HepG2 (cell line): ENCODE measurements around the gene CLIC3. TPM values are rescaled to one million over a fixed set of nuclear protein-coding genes. Genes with fewer than 3 reads are reported as not detected.

ENCODE experiments used
- BATF2 ChIP-seq: sonication (generic); formaldehyde crosslinking; IDR thresholded peaks from 2 replicates; pipeline ENCODE4 v1.8.0; 2022; ENCODE audit warnings: mild to moderate bottlenecking, missing genetic modification reagents, moderate library complexity
- CREBL2 ChIP-seq: sonication (generic); formaldehyde crosslinking; IDR thresholded peaks from 2 replicates; pipeline ENCODE4 v1.8.1; 2023; ENCODE audit warnings: missing genetic modification reagents, mild to moderate bottlenecking, borderline replicate concordance
- CREM ChIP-seq, 2 experiments: sonication (generic) in 1 of 2; formaldehyde crosslinking in 1 of 2; IDR thresholded peaks; 2 replicates each; pipeline versions ENCODE4 v1.4.0 to v1.6.1; 2016 to 2020; ENCODE audit warnings: antibody characterized with exemption in 1 of 2, mild to moderate bottlenecking in 1 of 2, missing genetic modification reagents in 1 of 2
- DR1 ChIP-seq: sonication (generic); formaldehyde crosslinking; IDR thresholded peaks from 2 replicates; pipeline ENCODE4 v1.8.0; 2021; ENCODE audit warnings: mild to moderate bottlenecking, missing genetic modification reagents, inconsistent platforms
- EED ChIP-seq: sonication (generic); formaldehyde crosslinking; IDR thresholded peaks from 2 replicates; pipeline ENCODE4 v1.5.0; 2020; ENCODE audit warnings: mild to moderate bottlenecking, missing genetic modification reagents
- FOSL2 ChIP-seq: sonication (generic); formaldehyde crosslinking; IDR thresholded peaks from 2 replicates; pipeline ENCODE4 v1.4.0; 2020; ENCODE audit warnings: missing genetic modification reagents
- GATAD1 ChIP-seq: IDR thresholded peaks from 2 replicates; pipeline ENCODE4 v1.6.1; 2016; ENCODE audit warnings: missing genetic modification reagents, missing compliant biosample characterization
- GLI4 ChIP-seq: sonication (generic); formaldehyde crosslinking; IDR thresholded peaks from 2 replicates; pipeline ENCODE4 v1.5.1; 2020; ENCODE audit warnings: missing genetic modification reagents, mild to moderate bottlenecking, moderate library complexity, borderline replicate concordance
- HNRNPL ChIP-seq: fragments of 200-400 bp; formaldehyde crosslinking; IDR thresholded peaks from 2 replicates; pipeline ENCODE4 v1.6.1; 2017; ENCODE audit warnings: mild to moderate bottlenecking, low read depth, low read length
- HNRNPLL ChIP-seq: fragments of 200-400 bp; formaldehyde crosslinking; IDR thresholded peaks from 2 replicates; pipeline ENCODE4 v1.6.1; 2017; ENCODE audit warnings: mild to moderate bottlenecking, low read depth, low read length; ENCODE audit not compliant: poor library complexity, severe bottlenecking
- MBD4 ChIP-seq: IDR thresholded peaks from 2 replicates; pipeline ENCODE4 v1.6.1; 2012; ENCODE audit warnings: low read length, inconsistent platforms, borderline replicate concordance
- MTA3 ChIP-seq: sonication (generic); formaldehyde crosslinking; IDR thresholded peaks from 2 replicates; pipeline ENCODE4 v1.4.0; 2020; ENCODE audit warnings: missing genetic modification reagents
- NFYC ChIP-seq: IDR thresholded peaks from 2 replicates; pipeline ENCODE4 v1.6.1; 2016; ENCODE audit warnings: missing genetic modification reagents, missing compliant biosample characterization
- ZBTB7A ChIP-seq: sonication (generic); formaldehyde crosslinking; IDR thresholded peaks from 2 replicates; pipeline ENCODE4 v1.8.0; 2022; ENCODE audit warnings: mild to moderate bottlenecking, missing genetic modification reagents
- ZFY ChIP-seq: sonication (generic); formaldehyde crosslinking; IDR thresholded peaks from 2 replicates; pipeline ENCODE4 v1.4.0; 2020; ENCODE audit warnings: missing genetic modification reagents
- ZMYM2 ChIP-seq: sonication (generic); formaldehyde crosslinking; IDR thresholded peaks from 2 replicates; pipeline ENCODE4 v1.8.0; 2022; ENCODE audit warnings: mild to moderate bottlenecking, missing genetic modification reagents
- ZNF18 ChIP-seq: sonication (generic); formaldehyde crosslinking; IDR thresholded peaks from 2 replicates; pipeline ENCODE4 v1.8.0; 2022; ENCODE audit warnings: mild to moderate bottlenecking, missing genetic modification reagents; ENCODE audit not compliant: insufficient replicate concordance
- ZNF232 ChIP-seq: sonication (generic); formaldehyde crosslinking; IDR thresholded peaks from 2 replicates; pipeline ENCODE4 v1.4.0; 2020; ENCODE audit warnings: missing genetic modification reagents, borderline replicate concordance
- ZNF501 ChIP-seq: sonication (generic); formaldehyde crosslinking; IDR thresholded peaks from 2 replicates; pipeline ENCODE4 v1.5.1; 2020; ENCODE audit warnings: mild to moderate bottlenecking, moderate library complexity, missing genetic modification reagents
- ZNF512B ChIP-seq: sonication (generic); formaldehyde crosslinking; IDR thresholded peaks from 2 replicates; pipeline ENCODE4 v1.5.1; 2020; ENCODE audit warnings: missing genetic modification reagents, mild to moderate bottlenecking, borderline replicate concordance
- ZNF562 ChIP-seq: sonication (generic); formaldehyde crosslinking; IDR thresholded peaks from 2 replicates; pipeline ENCODE4 v1.8.0; 2022; ENCODE audit warnings: missing genetic modification reagents, borderline replicate concordance
- ZNF766 ChIP-seq: sonication (generic); formaldehyde crosslinking; IDR thresholded peaks from 2 replicates; pipeline ENCODE4 v1.5.0; 2020; ENCODE audit warnings: missing genetic modification reagents, borderline replicate concordance
- ZSCAN30 ChIP-seq: sonication (generic); formaldehyde crosslinking; IDR thresholded peaks from 2 replicates; pipeline ENCODE4 v1.5.0; 2020; ENCODE audit warnings: mild to moderate bottlenecking, missing genetic modification reagents
- polyA plus RNA-seq, 8 experiments: library from polyadenylated mRNA; depleted of rRNA in 3 of 8; stranded (reverse) in 7 of 8; unstranded in 1 of 8; fragments of >200 nt; fragmentation: Illumina TruSeq in 4 of 8; extraction: Trizol in 4 of 8; gene quantifications; 2 replicates each; pipeline versions ENCODE4 v1.2.1 to v1.2.3, GENCODE V29; 2011 to 2016; ENCODE audit warnings: low read depth in 4 of 8, missing spikeins in 1 of 8, mixed read lengths in 1 of 8; ENCODE audit not compliant: insufficient read depth in 1 of 8
- total RNA-seq, 5 experiments: library from RNA; depleted of rRNA; stranded (reverse); fragments of >200 nt; fragmentation: Illumina TruSeq; extraction: Trizol; gene quantifications; 2 replicates each; pipeline ENCODE4 v1.2.3, GENCODE V29; 2016; ENCODE audit warnings: low read depth in 1 of 5

CLIC3 gene
- total and polyA plus RNA-seq, 2 of the 13 experiments (the other 11 are each of a cell fraction or from before 2014, with no cell fraction given) = 0.51 to 1.5 TPM

GRCh38 chr9:136947028-136947891 lies 49.1 kb downstream of the CLIC3 start (continued):
- 0 out of 2 replicates have a peak, but pooled peaks have one; percentile 10 for TF ChIP-seq ZNF766 (CRISPR knock-in tag)
- TF ChIP-seq ZNF501 = no peak
- no peak for TF ChIP-seq EED (CRISPR knock-in tag)
- TF ChIP-seq ZNF562 (CRISPR knock-in tag) = no peak
- TF ChIP-seq GATAD1 (CRISPR knock-in tag) = no peak
- TF ChIP-seq HNRNPLL = peak; percentile 16
- TF ChIP-seq FOSL2 (CRISPR knock-in tag) = no peak
- TF ChIP-seq CREM (IDR thresholded peaks at IDR 0.05) = no peak
- no peak for TF ChIP-seq CREM (CRISPR knock-in tag; IDR thresholded peaks at IDR 0.05)
- TF ChIP-seq BATF2 (CRISPR knock-in tag) = no peak
- TF ChIP-seq ZFY = no peak
- peak; percentile 74; the same call in 1 of the 2 replicates for TF ChIP-seq HNRNPL
- TF ChIP-seq ZBTB7A (CRISPR knock-in tag) = no peak
- no peak for TF ChIP-seq ZNF232 (CRISPR knock-in tag)
- TF ChIP-seq GLI4 (CRISPR knock-in tag) = no peak
- 0 out of 2 replicates have a peak, but pooled peaks have one; percentile 2 for TF ChIP-seq DR1 (CRISPR knock-in tag)
- TF ChIP-seq ZNF512B (CRISPR knock-in tag) = no peak
- TF ChIP-seq MBD4 = no peak
- no peak for TF ChIP-seq ZMYM2 (CRISPR knock-in tag)
- TF ChIP-seq CREBL2 (CRISPR knock-in tag) = 0 out of 2 replicates have a peak, but pooled peaks have one; percentile 46
- TF ChIP-seq NFYC (CRISPR knock-in tag) = no peak
- no peak for TF ChIP-seq MTA3 (CRISPR knock-in tag)
- no peak for TF ChIP-seq ZSCAN30 (CRISPR knock-in tag)
- peak; percentile 20 for TF ChIP-seq ZNF18 (CRISPR knock-in tag)
